Measurements from ENCODE around the gene MT3. TPM values are rescaled to one million over a fixed set of nuclear protein-coding genes. Genes with fewer than 3 reads are reported as not detected.

The MT3 gene
- total and polyA plus RNA-seq, 2 of the 13 experiments (the other 11 are each of a cell fraction or from before 2014, with no cell fraction given) = not detected

DNA sequence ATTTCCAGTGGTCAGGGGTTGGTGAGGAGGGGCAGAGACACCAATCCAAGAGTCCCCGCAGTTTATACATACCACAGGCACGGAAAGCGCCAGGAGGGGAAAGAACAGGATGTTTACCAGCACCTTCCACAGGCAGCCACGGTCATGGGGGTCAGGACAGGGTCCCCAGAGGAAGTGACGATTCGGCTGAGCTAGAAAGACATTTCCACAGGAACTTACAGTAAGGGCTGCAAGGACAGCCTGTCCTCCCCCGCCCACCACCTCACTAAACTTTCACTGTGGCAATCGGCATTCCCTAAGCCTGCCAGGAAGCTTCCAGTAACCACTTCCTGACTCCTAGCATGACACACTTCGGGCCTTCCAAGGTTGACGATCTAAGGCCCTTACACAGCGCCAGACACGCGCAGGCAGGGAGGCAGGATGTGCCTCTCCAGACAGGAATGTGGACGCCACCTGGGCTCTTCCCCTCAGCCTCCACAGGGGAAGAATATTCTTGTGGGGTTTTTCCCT, 17.8 kb downstream of the MT3 start (continued):
- TF ChIP-seq ZNF468 (CRISPR knock-in tag; IDR thresholded peaks at IDR 0.05) = 0 out of 2 replicates have a peak, but pooled peaks have one; percentile 74
- no peak for TF ChIP-seq ZKSCAN5 (CRISPR knock-in tag; IDR thresholded peaks at IDR 0.05)
- TF ChIP-seq SOX13 (IDR thresholded peaks at IDR 0.05) = peak; percentile 22; the same call in 1 of the 2 replicates
- TF ChIP-seq SOX13 (CRISPR knock-in tag; conservative IDR thresholded peaks at IDR 0.05 in 1 of 2, IDR thresholded peaks at IDR 0.05 in 1 of 2) = no peak; a peak in 1 of 4 replicates
- TF ChIP-seq HNF4G (IDR thresholded peaks at IDR 0.05; ENCODE audit: borderline replicate concordance, low read depth, low read length) = no peak
- TF ChIP-seq HNF4G (CRISPR knock-in tag; IDR thresholded peaks at IDR 0.05; ENCODE audit: borderline replicate concordance, low read depth) = 0 out of 2 replicates have a peak, but pooled peaks have one; percentile 3
- no peak for TF ChIP-seq ZNF484 (CRISPR knock-in tag; IDR thresholded peaks at IDR 0.05; ENCODE audit: borderline replicate concordance, low read depth)
- no peak for TF ChIP-seq CCAR2 (optimal IDR thresholded peaks at IDR 0.05; ENCODE audit: low read depth, low read length)
- no peak; the same call in 1 of the 2 replicates for TF ChIP-seq NKX3-1 (CRISPR knock-in tag; IDR thresholded peaks at IDR 0.05)
- peak; percentile 70; the same call in 1 of the 2 replicates for TF ChIP-seq ZNF34 (CRISPR knock-in tag; IDR thresholded peaks at IDR 0.05; ENCODE audit: borderline replicate concordance)
- TF ChIP-seq ZSCAN31 (CRISPR knock-in tag; IDR thresholded peaks at IDR 0.05; ENCODE audit: low read depth) = peak; percentile 79; the same call in 1 of the 2 replicates
- TF ChIP-seq, protein P1, sequence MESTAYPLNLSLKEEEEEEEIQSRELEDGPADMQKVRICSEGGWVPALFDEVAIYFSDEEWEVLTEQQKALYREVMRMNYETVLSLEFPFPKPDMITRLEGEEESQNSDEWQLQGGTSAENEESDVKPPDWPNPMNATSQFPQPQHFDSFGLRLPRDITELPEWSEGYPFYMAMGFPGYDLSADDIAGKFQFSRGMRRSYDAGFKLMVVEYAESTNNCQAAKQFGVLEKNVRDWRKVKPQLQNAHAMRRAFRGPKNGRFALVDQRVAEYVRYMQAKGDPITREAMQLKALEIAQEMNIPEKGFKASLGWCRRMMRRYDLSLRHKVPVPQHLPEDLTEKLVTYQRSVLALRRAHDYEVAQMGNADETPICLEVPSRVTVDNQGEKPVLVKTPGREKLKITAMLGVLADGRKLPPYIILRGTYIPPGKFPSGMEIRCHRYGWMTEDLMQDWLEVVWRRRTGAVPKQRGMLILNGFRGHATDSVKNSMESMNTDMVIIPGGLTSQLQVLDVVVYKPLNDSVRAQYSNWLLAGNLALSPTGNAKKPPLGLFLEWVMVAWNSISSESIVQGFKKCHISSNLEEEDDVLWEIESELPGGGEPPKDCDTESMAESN (CRISPR knock-in tag; conservative IDR thresholded peaks at IDR 0.05) = peak; percentile 85
- TF ChIP-seq, protein P2, sequence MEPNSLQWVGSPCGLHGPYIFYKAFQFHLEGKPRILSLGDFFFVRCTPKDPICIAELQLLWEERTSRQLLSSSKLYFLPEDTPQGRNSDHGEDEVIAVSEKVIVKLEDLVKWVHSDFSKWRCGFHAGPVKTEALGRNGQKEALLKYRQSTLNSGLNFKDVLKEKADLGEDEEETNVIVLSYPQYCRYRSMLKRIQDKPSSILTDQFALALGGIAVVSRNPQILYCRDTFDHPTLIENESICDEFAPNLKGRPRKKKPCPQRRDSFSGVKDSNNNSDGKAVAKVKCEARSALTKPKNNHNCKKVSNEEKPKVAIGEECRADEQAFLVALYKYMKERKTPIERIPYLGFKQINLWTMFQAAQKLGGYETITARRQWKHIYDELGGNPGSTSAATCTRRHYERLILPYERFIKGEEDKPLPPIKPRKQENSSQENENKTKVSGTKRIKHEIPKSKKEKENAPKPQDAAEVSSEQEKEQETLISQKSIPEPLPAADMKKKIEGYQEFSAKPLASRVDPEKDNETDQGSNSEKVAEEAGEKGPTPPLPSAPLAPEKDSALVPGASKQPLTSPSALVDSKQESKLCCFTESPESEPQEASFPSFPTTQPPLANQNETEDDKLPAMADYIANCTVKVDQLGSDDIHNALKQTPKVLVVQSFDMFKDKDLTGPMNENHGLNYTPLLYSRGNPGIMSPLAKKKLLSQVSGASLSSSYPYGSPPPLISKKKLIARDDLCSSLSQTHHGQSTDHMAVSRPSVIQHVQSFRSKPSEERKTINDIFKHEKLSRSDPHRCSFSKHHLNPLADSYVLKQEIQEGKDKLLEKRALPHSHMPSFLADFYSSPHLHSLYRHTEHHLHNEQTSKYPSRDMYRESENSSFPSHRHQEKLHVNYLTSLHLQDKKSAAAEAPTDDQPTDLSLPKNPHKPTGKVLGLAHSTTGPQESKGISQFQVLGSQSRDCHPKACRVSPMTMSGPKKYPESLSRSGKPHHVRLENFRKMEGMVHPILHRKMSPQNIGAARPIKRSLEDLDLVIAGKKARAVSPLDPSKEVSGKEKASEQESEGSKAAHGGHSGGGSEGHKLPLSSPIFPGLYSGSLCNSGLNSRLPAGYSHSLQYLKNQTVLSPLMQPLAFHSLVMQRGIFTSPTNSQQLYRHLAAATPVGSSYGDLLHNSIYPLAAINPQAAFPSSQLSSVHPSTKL (CRISPR knock-in tag; IDR thresholded peaks at IDR 0.05) = peak; percentile 74
- TF ChIP-seq, protein P3, sequence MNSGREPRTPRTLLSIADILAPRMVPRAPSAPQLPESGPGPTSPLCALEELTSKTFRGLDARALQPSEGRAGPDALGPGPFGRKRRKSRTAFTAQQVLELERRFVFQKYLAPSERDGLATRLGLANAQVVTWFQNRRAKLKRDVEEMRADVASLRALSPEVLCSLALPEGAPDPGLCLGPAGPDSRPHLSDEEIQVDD (CRISPR knock-in tag; IDR thresholded peaks at IDR 0.05; ENCODE audit: borderline replicate concordance) = peak; percentile 42; the same call in 1 of the 2 replicates
- TF ChIP-seq ZNF256 (CRISPR knock-in tag; conservative IDR thresholded peaks at IDR 0.05) = no peak; the same call in 1 of the 2 replicates
- peak; percentile 94 for TF ChIP-seq TBX2 (CRISPR knock-in tag; IDR thresholded peaks at IDR 0.05; ENCODE audit: borderline replicate concordance)
- peak; percentile 81 for TF ChIP-seq ZBTB7B (CRISPR knock-in tag; IDR thresholded peaks at IDR 0.05)

Data from HepG2 (cell line).